Measurements from ENCODE around the gene HOXA11.

GRCh38 chr7:27204851-27205322 is 19.9 kb upstream of the HOXA11 start:
- TF ChIP-seq TAF1 (IDR thresholded peaks at IDR 0.05; ENCODE audit: borderline replicate concordance, insufficient read depth, low read length), result no peak
- no peak for TF ChIP-seq POLR2AphosphoS5 (IDR thresholded peaks at IDR 0.05; ENCODE audit: low read depth, low read length)

Measured in PFSK-1 (cell line).